K562 (cell line): ENCODE results near the gene RNF11. TPM values are rescaled to one million over a fixed set of nuclear protein-coding genes. Genes with fewer than 3 reads are reported as not detected.

Experiments
- BCOR ChIP-seq: fragments of 450-650 bp; IDR thresholded peaks from 2 replicates; pipeline ENCODE4 v1.6.1; 2016
- E2F6 ChIP-seq, 2 experiments: IDR thresholded peaks; 2 replicates each; pipeline ENCODE4 v1.6.1; 2011; ENCODE audit warnings: borderline replicate concordance in 1 of 2, control low read depth in 1 of 2, low read depth in 1 of 2, low read length in 1 of 2, mild to moderate bottlenecking in 1 of 2, mixed read lengths in 1 of 2, moderate library complexity in 1 of 2; ENCODE audit not compliant: insufficient read depth in 1 of 2, insufficient read length in 1 of 2, poor library complexity in 1 of 2, severe bottlenecking in 1 of 2; ENCODE audit errors: extremely low read depth in 1 of 2
- ELF4 ChIP-seq: fragments of 450-650 bp; formaldehyde crosslinking; IDR thresholded peaks from 2 replicates; pipeline ENCODE4 v1.4.0; 2022; ENCODE audit warnings: missing genetic modification characterization
- HNRNPK ChIP-seq: fragments of 200-400 bp; formaldehyde crosslinking; IDR thresholded peaks from one replicate; pipeline ENCODE4 v1.6.1; 2018; ENCODE audit warnings: mild to moderate bottlenecking, low read depth, low read length; ENCODE audit not compliant: poor library complexity, severe bottlenecking
- IFI16 ChIP-seq: fragments of 250-450 bp; sonication (Bioruptor Pico); IDR thresholded peaks from 2 replicates; pipeline ENCODE4 v2.1.2; 2022; ENCODE audit warnings: mild to moderate bottlenecking, inconsistent platforms
- JUN ChIP-seq, 2 experiments: sonication (generic) in 1 of 2; formaldehyde crosslinking in 1 of 2; IDR thresholded peaks; 2 replicates each; pipeline versions ENCODE4 v1.6.1 to v1.8.0; 2012 to 2022; ENCODE audit warnings: borderline replicate concordance in 2 of 2, mild to moderate bottlenecking in 2 of 2, improper control_type of control experiment in 1 of 2, low read depth in 1 of 2, low read length in 1 of 2, missing genetic modification reagents in 1 of 2
- KLF1 ChIP-seq: fragments of 450-650 bp; IDR thresholded peaks from 2 replicates; pipeline ENCODE4 v1.6.1; 2016; ENCODE audit warnings: missing genetic modification characterization, missing compliant biosample characterization
- NCOA4 ChIP-seq: fragments of 450-650 bp; IDR thresholded peaks from 2 replicates; pipeline ENCODE4 v1.6.1; 2018; ENCODE audit warnings: mild to moderate bottlenecking; ENCODE audit not compliant: partially characterized antibody
- PHF8 ChIP-seq: fragments of 200-600 bp; sonication (generic); IDR thresholded peaks from 2 replicates; pipeline ENCODE4 v1.6.1; 2012; ENCODE audit warnings: mixed run types, mild to moderate bottlenecking, inconsistent platforms, low read length, moderate library complexity, borderline replicate concordance
- SMARCA4 ChIP-seq: fragments of 450-650 bp; IDR thresholded peaks from 2 replicates; pipeline ENCODE4 v1.6.1; 2016
- STAG1 ChIP-seq: sonication (generic); formaldehyde crosslinking; IDR thresholded peaks from 2 replicates; pipeline ENCODE4 v1.5.0; 2020; ENCODE audit warnings: missing genetic modification reagents, borderline replicate concordance
- STAT6 ChIP-seq: sonication (generic); formaldehyde crosslinking; IDR thresholded peaks from 2 replicates; pipeline ENCODE4 v1.8.1; 2023; ENCODE audit warnings: mild to moderate bottlenecking, missing genetic modification reagents
- U2AF2 ChIP-seq: fragments of 200-400 bp; formaldehyde crosslinking; optimal IDR thresholded peaks from 2 replicates; pipeline ENCODE3; 2017; ENCODE audit warnings: low read depth, mild to moderate bottlenecking, low read length
- ZKSCAN1 ChIP-seq: fragments of 150-350 bp; IDR thresholded peaks from 2 replicates; pipeline ENCODE4 v1.6.1; 2016; ENCODE audit warnings: low read depth, low read length
- ZNF143 ChIP-seq: sonication (generic); formaldehyde crosslinking; IDR thresholded peaks from 2 replicates; pipeline ENCODE4 v1.9.0; 2022; ENCODE audit warnings: mild to moderate bottlenecking, missing genetic modification reagents
- ZNF175 ChIP-seq: fragments of 200-800 bp; sonication (Bioruptor generic); IDR thresholded peaks from 2 replicates; pipeline ENCODE4 v1.6.1; 2016; ENCODE audit warnings: low read depth, mild to moderate bottlenecking, missing genetic modification characterization, missing compliant biosample characterization
- ZNF253 ChIP-seq: fragments of 250-450 bp; sonication (Bioruptor Pico); conservative IDR thresholded peaks from 2 replicates; pipeline ENCODE4 v1.6.1; 2021; ENCODE audit warnings: mild to moderate bottlenecking
- polyA plus RNA-seq, 8 experiments: library from polyadenylated mRNA; depleted of rRNA in 4 of 8; stranded (reverse) in 5 of 8; unstranded in 3 of 8; fragments of >200 nt; fragmentation: Nextera tagmentation in 2 of 8; fragmentation: Illumina TruSeq in 1 of 8; extraction: Ambion mirVana in 2 of 8; extraction: Trizol in 1 of 8; gene quantifications; 2 replicates each; pipeline versions ENCODE4 v1.2.1 to v1.2.3, GENCODE V29; 2011 to 2014; ENCODE audit warnings: inconsistent platforms in 1 of 8, missing spikeins in 1 of 8
- total RNA-seq, 7 experiments: library from RNA; depleted of rRNA in 6 of 7; stranded (reverse); fragments of >200 nt in 6 of 7; fragmentation: Illumina TruSeq in 2 of 7; extraction: Trizol in 2 of 7; gene quantifications; 2 replicates each; pipeline versions ENCODE4 v1.2.1 to v1.2.3, GENCODE V29; 2011 to 2021; ENCODE audit warnings: low replicate concordance in 1 of 7
- TF ChIP-seq, protein P1 (sequence below): fragments of 450-650 bp; formaldehyde crosslinking; IDR thresholded peaks from 2 replicates; pipeline ENCODE4 v1.4.0; 2022; ENCODE audit warnings: mild to moderate bottlenecking, moderate library complexity

RNF11 gene
- total and polyA plus RNA-seq, 9 of the 15 experiments (the other 6 are each of a cell fraction or from before 2014, with no cell fraction given) = 5.7 to 34.3 (median 23.1) TPM

DNA sequence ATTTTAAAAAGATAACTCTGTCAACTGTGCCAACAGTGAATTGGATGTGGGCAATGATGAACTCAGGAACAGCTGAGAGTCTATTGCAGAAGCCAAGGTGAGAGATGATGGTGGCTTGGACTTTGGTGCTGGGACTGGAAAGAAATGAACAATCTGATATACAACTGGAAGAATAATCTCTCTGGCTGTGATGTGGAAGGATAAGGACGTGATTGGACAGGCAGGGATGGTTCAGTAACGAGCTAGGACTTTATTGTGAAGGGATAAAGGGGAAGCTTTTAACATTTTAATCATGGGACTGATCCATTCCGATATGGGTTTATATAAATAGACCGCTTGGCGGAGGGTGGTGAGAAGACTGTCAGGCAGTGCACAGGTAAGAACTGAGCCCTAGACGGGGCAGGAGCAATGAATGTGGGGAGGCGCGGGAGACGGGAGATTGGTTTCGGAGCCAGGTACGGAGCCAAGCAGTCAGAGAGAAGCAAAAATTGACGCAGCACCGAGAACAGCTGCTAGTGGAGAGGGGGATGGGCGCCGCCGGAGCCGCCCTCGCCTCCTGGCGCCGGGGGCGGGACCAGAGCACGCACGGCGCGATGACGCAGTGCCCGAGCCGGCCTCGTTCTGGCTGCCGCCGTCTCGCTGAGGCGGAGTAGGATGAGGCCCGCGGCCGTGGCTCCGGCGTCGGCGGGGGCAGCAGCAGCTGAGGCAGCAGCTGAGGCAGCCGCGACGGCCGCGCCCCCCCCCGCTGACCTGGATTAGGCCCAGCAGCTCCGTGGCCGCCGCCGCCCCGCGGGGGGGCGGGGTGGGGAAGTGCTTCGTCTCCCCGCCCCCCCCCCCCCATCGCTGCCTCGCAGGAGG is at the start of gene RNF11 (continued):
- TF ChIP-seq ZKSCAN1 = peak; percentile 66
- TF ChIP-seq IFI16 (CRISPR knock-in tag) = no peak
- TF ChIP-seq ELF4 (CRISPR knock-in tag) = peak; percentile 61; the same call in 1 of the 2 replicates
- peak; percentile 71 to 81 for TF ChIP-seq E2F6 (IDR thresholded peaks at IDR 0.05; ENCODE audit: borderline replicate concordance in 1 of 2, extremely low read depth in 1 of 2, insufficient read depth in 1 of 2, insufficient read length in 1 of 2, low read depth in 1 of 2, low read length in 1 of 2, poor library complexity in 1 of 2, severe bottlenecking in 1 of 2)
- TF ChIP-seq, protein P1, sequence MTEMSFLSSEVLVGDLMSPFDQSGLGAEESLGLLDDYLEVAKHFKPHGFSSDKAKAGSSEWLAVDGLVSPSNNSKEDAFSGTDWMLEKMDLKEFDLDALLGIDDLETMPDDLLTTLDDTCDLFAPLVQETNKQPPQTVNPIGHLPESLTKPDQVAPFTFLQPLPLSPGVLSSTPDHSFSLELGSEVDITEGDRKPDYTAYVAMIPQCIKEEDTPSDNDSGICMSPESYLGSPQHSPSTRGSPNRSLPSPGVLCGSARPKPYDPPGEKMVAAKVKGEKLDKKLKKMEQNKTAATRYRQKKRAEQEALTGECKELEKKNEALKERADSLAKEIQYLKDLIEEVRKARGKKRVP (CRISPR knock-in tag) = no peak
- TF ChIP-seq HNRNPK = peak; percentile 97
- TF ChIP-seq ZNF175 = no peak
- TF ChIP-seq PHF8 = peak; percentile 80
- peak; percentile 4; the same call in 1 of the 2 replicates for TF ChIP-seq ZNF143
- no peak for TF ChIP-seq ZNF253 (CRISPR knock-in tag)
- TF ChIP-seq STAG1 (CRISPR knock-in tag) = 0 out of 2 replicates have a peak, but pooled peaks have one; percentile 30
- no peak for TF ChIP-seq STAT6 (CRISPR knock-in tag)
- TF ChIP-seq BCOR = peak; percentile 69
- TF ChIP-seq NCOA4 = no peak
- peak; percentile 78 for TF ChIP-seq SMARCA4
- no peak for TF ChIP-seq JUN (IDR thresholded peaks at IDR 0.05; ENCODE audit: borderline replicate concordance, low read depth, low read length)
- TF ChIP-seq JUN (CRISPR knock-in tag; IDR thresholded peaks at IDR 0.05; ENCODE audit: borderline replicate concordance) = 0 out of 2 replicates have a peak, but pooled peaks have one; percentile 17
- TF ChIP-seq KLF1 (tag) = peak; percentile 52; the same call in 1 of the 2 replicates
- no peak for TF ChIP-seq U2AF2
